HG03521 (cell line): ENCODE data around the gene GPC5.

ENCODE experiments used
- ATAC-seq: cut with Tn5 transposase; IDR thresholded peaks from one replicate; pipeline ENCODE4 v1.9.1; 2021; ENCODE audit warnings: mild to moderate bottlenecking, moderate library complexity; ENCODE audit not compliant: unreplicated experiment

The GPC5 gene

GRCh38 chr13:91533354-91533753 lies 134.9 kb downstream of the GPC5 start:
- ATAC-seq = no peak

GRCh38 chr13:91534996-91535395 lies 136.6 kb downstream of the GPC5 start:
- ATAC-seq = no peak

- no peak for ATAC-seq
Observed at GRCh38 chr13:91537376-91537775, 139.0 kb downstream of the GPC5 start.

GRCh38 chr13:91539286-91540157 lies 141.1 kb downstream of the GPC5 start:
- ATAC-seq = no peak

GRCh38 chr13:91540158-91540736 lies 141.8 kb downstream of the GPC5 start:
- no peak for ATAC-seq

- no peak for ATAC-seq
Observed at GRCh38 chr13:91544723-91545122, 146.3 kb downstream of the GPC5 start.

- no peak for ATAC-seq
Observed at GRCh38 chr13:91546900-91547299, 148.5 kb downstream of the GPC5 start.

GRCh38 chr13:91553584-91553983 lies 155.2 kb downstream of the GPC5 start:
- no peak for ATAC-seq

- no peak for ATAC-seq
Observed at GRCh38 chr13:91554101-91554500, 155.7 kb downstream of the GPC5 start.

- no peak for ATAC-seq
Observed at GRCh38 chr13:91557328-91558090, 159.1 kb downstream of the GPC5 start.

GRCh38 chr13:91563799-91564198 lies 165.4 kb downstream of the GPC5 start:
- ATAC-seq = no peak

- no peak for ATAC-seq
Observed at GRCh38 chr13:91564396-91564795, 166.0 kb downstream of the GPC5 start.

GRCh38 chr13:91565296-91565695 lies 166.9 kb downstream of the GPC5 start:
- no peak for ATAC-seq

- no peak for ATAC-seq
Observed at GRCh38 chr13:91567485-91568207, 169.2 kb downstream of the GPC5 start.

- ATAC-seq = no peak
Observed at GRCh38 chr13:91571681-91572080, 173.3 kb downstream of the GPC5 start.

- ATAC-seq = no peak
Observed at GRCh38 chr13:91572439-91572838, 174.0 kb downstream of the GPC5 start.

GRCh38 chr13:91572944-91573598 lies 174.7 kb downstream of the GPC5 start:
- ATAC-seq = no peak

- no peak for ATAC-seq
Observed at GRCh38 chr13:91574766-91575165, 176.3 kb downstream of the GPC5 start.

- no peak for ATAC-seq
Observed at GRCh38 chr13:91576590-91576989, 178.2 kb downstream of the GPC5 start.

- ATAC-seq = no peak
Observed at GRCh38 chr13:91579320-91579719, 180.9 kb downstream of the GPC5 start.

GRCh38 chr13:91580749-91581148 lies 182.3 kb downstream of the GPC5 start:
- no peak for ATAC-seq
